ENCODE measurements around the gene LPGAT1.

Gene LPGAT1

GRCh38 chr1:211736351-211736915, 94.1 kb downstream of the LPGAT1 start:
- H3K4me3 ChIP-seq (ENCODE audit: low read depth, low read length), result no peak overlapping the region
- no peak for TF ChIP-seq CTCF (conservative IDR thresholded peaks at IDR 0.05; ENCODE audit: low read depth, low read length)
- DNase-seq (ENCODE audit: low read depth), result no peak

GRCh38 chr1:211735208-211736170, 95.1 kb downstream of the LPGAT1 start:
- TF ChIP-seq CTCF (conservative IDR thresholded peaks at IDR 0.05; ENCODE audit: low read depth, low read length), result no peak
- peak; percentile 55 for DNase-seq (ENCODE audit: low read depth)
- no peak overlapping the region for H3K4me3 ChIP-seq (ENCODE audit: low read depth, low read length)

- TF ChIP-seq CTCF (conservative IDR thresholded peaks at IDR 0.05; ENCODE audit: low read depth, low read length), result no peak
- no peak for DNase-seq (ENCODE audit: low read depth)
- no peak overlapping the region for H3K4me3 ChIP-seq (ENCODE audit: low read depth, low read length)
These were observed 95.8 kb downstream of the LPGAT1 start for GRCh38 chr1:211734791-211735190.

DNA sequence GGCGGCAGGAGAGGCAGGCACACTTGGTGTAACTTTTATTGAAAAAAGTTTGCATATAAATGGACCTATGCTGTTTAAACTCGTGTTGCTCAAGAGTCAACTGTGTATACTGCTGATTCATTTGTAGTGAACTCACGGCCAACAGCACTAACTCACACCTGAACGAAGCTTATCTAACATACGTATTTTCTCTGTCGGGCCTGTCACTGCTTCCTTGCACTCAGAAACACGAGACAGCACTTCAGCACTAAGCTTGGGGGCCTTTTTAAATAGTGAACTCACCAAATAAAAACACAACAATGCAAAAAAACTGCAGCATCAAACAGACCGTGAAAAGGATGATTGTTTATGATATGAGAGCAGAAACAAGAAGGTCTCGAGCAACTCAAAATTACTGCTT, 96.2 kb downstream of the LPGAT1 start:
- DNase-seq (ENCODE audit: low read depth), result no peak
- no peak overlapping the region for H3K4me3 ChIP-seq (ENCODE audit: low read depth, low read length)
- TF ChIP-seq CTCF (conservative IDR thresholded peaks at IDR 0.05; ENCODE audit: low read depth, low read length), result no peak

- no peak for TF ChIP-seq CTCF (conservative IDR thresholded peaks at IDR 0.05; ENCODE audit: low read depth, low read length)
- H3K4me3 ChIP-seq (ENCODE audit: low read depth, low read length), result no peak overlapping the region
- no peak for DNase-seq (ENCODE audit: low read depth)
These were observed 98.1 kb downstream of the LPGAT1 start for GRCh38 chr1:211732293-211732980.

DNA sequence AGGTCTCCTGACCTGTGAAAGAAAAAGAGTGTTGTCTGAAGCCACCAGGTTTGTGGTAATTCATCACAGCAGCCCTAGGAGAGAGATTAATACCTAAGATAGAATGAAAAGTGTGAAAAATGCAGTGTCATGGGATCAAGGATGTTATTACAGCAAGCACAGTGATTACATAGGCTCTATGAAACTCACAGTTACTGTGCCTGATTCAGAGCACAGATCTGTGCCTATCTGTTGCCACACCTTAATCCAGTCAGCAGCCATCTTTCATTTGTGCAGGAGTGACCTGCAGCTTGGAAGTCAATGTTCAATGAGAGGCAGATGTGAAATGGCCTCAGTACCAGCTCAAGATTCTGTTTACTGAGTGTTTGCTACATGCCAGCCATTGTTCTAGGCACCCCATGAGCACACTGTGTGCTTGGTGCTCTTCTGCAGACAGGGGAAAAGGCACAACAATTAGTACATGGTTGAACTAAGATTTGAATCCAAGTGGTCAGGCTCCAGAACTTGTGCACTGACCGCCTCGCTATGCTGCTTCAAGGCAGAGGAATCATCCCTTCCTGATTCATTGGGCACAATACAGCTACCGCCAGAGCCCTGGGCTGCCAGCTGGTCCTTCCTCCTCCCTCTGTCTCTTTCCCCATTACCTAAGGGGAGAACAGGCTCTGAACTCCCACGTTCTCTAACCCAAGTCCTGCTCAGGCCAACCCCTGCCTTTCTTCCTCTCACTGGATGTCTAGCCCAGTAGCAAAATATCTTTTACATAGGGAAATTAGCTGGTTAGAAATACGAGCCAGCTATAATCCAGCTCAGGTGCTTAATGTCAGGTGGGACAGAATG, 98.9 kb downstream of the LPGAT1 start:
- no peak for DNase-seq (ENCODE audit: low read depth)
- TF ChIP-seq CTCF (conservative IDR thresholded peaks at IDR 0.05; ENCODE audit: low read depth, low read length), result no peak
- no peak overlapping the region for H3K4me3 ChIP-seq (ENCODE audit: low read depth, low read length)

Measured in choroid plexus epithelial cell (primary cell).